C1 segment of cervical spinal cord (tissue), 14 donors: ENCODE data around the gene KLK7.
"Not testable (repeated sequence)": the region's sequence is repeated elsewhere in the genome, so short reads cannot be mapped to it uniquely, and the experiment has no call there.

ENCODE experiments used
- DNase-seq, 14 donors: peaks; one replicate each; lab custom pipeline; 2025; lab: John Stamatoyannopoulos, UW

KLK7 gene

GRCh38 chr19:50978772-50979390, 4.8 kb downstream of the KLK7 start:
- no peak for DNase-seq

DNA sequence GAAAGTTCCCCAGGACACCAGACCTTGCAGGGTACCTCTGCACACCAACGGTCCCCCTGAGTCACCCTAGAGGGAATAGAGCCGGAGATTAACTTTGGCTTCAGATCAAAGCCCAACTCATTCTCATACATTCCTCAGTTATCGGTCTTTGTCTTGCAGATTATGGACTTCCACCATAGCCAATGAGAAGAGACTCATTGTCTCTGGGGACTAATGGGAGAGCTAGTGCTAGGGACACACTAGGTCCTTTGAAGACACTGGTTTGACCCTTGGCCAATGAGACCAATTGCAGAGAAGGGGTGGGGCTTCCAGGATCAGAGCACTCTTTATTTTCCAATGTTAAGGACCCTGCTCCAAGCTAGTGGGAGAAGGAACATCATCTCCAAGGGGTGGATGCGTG, 6.1 kb downstream of the KLK7 start:
- no peak for DNase-seq

DNA sequence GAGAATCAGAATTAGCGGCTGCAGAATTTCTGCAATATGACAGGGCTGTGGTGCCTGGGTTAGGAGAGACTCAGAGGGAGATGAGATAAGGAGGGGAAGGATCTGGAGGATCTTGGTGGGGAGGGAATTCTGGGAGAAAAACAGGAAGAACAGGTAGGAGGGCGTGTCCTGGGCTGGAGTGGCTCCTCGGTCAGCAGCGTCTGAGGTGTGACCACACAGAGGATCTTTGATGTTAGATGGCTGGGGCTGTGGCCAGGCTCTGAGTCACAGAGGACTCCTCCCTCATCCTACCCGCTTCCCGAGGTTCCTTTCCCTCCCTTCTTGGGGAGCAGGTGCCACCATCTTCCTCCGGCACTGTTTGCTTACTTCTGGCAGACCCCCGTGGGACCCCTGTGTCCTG, 8.0 kb downstream of the KLK7 start:
- DNase-seq: no peak

- no peak for DNase-seq
These were observed 8.8 kb downstream of the KLK7 start for GRCh38 chr19:50974702-50975556.

DNA sequence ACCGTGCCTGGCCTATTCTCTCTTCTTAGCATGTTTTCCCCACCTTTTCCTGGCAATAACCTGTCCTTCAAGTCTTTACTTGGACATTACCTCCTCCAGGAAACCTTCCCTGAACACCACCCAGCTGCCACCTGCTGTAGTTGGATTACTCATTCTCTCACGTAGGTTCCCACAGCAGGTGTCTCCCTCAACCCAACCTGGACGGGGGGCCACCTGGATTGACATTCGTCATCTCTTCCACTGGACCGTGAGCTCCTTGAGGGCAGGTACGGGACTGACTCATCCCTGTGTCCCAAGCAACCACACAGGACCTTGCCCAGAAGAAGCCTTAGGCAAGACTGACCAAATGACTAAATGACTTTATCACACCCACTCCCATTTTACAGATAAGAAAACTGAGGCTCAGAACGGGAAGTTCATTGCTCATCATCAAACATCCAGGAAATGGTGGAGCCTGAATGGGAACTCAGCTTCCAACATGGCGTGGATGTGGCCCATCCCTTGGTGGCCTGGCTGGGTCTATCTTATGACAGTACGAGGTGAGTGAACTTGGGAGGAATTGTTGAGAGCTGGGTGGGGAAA, 10.8 kb downstream of the KLK7 start:
- DNase-seq: no peak

DNA sequence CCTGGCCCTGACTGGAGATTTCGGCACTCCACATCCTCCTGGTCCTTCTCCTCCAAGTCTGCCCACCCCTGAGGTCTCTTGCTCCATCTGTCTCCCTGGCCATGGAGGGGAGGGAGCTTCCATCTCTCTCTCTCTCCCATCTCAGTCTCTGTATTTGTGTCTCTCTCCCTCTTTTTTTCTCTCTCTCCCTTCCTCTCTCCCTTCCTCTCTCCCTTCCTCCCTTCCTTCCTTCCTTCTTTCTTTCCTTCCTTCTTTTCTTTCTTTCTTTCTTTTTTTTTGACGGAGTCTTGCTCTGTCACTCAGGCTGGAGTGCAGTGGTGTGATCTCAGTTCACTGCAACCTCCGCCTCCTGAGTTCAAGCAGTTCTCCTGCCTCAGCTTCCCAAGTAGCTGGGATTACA, 13.9 kb downstream of the KLK7 start:
- DNase-seq: not testable (repeated sequence)

GRCh38 chr19:50969413-50969760, 14.3 kb downstream of the KLK7 start, which contains the start of gene KLK6:
TSS of gene KLK6 (minus strand) at chr19:50969591. CDS start at chr19:50968104, 1,487 bp downstream.
- DNase-seq: peak in 13 of 14 donors; percentile 9 to 90 (median 73)

DNA sequence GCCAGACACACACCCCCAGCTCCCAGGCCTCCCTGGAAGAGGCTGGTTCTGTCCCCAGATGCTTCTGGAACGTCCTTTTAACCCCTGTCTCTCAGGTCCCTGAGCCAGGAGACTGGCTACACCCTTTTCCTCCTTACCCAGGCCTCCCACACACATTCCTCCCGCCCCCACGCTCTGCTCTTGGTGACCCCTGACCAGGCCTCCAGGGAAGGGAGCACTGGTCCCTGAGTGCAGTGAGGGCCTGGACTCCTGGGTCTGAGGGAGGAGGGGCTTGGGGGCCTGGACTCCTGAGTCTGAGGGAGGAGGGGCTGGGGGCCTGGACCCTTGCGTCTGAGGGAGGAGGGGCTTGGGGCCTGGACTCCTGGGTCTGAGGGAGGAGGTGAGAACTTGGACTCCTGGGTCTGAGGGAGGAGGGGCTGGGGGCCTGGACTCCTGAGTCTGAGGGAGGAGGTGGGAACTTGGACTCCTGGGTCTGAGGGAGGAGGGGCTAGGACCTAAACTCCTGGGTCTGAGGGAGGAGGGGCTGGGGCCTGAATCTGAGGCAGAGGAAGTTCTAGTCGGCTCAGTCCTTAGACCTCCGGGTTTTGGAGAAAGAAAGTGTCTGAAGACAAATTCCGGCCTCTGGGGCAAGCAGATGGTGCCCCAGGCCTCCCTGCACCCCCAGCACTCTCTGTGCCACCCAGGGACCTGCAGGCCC, 14.9 kb downstream of the KLK7 start:
- peak in 4 of 14 donors; percentile 7 to 50 (median 22) for DNase-seq

DNA sequence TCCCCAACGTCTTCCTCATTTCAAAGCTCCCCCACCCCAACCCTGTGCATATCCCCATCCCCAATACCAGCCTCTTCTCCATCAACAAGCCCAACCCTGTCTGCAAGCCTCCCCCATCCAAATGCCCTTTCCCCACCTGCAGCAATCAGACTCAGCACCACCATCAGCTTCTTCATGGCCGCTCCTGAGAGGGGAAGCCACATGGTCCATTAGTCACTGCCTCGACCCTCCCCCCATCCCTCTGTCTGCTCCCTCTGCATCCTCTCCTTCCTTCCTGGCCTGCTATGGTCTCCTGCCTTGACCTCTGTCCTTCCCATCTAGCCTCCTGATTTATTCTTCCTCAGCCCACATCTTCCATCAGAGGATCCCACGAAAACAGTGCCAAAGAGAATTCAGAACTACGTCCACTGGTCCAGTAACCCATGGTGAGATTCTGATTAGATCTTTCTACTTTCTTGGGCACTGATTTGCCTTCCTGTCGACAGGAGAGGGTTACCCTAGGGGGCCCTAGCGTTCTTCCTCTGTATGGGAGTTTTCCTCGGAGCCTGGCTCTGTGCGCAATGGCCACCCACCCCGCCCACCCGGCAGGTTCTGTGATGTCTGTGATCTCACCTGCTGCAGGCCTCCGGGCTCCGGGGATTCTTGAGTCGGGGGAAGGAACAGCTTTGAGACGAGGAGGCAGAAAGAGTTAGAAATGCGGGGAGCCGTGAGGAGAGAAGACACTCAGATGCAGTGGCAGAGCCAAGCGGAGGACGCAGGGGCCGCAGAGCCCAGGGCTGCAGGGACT, 15.6 kb downstream of the KLK7 start:
- DNase-seq: peak in 4 of 14 donors; percentile 30 to 50 (median 30)

DNA sequence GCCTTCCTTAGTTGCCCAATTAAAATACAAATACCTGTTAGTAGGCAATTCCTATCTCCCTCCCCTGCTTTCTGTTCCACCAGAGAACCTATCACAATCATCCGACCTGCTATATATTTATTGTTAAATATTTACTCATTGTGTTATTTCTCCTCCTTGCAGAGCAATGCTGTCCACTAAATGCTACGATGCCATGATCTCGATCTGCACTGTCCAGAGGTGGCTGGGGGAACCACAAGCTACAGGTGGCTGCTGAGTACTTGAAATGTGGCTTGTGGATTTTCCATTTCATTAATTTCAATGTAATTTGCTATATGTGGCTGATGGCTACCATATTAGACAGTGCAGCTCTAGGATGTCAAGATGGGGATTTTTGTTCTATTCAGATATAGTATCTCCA, 19.5 kb downstream of the KLK7 start:
- no peak for DNase-seq

GRCh38 chr19:50963381-50963780, 20.3 kb downstream of the KLK7 start:
- DNase-seq: no peak

GRCh38 chr19:50962245-50962644, 21.5 kb downstream of the KLK7 start:
- no peak for DNase-seq

GRCh38 chr19:50959731-50960500, 23.8 kb downstream of the KLK7 start:
- DNase-seq: no peak

- DNase-seq: no peak
These were observed 26.1 kb downstream of the KLK7 start for GRCh38 chr19:50957587-50957986.

DNA sequence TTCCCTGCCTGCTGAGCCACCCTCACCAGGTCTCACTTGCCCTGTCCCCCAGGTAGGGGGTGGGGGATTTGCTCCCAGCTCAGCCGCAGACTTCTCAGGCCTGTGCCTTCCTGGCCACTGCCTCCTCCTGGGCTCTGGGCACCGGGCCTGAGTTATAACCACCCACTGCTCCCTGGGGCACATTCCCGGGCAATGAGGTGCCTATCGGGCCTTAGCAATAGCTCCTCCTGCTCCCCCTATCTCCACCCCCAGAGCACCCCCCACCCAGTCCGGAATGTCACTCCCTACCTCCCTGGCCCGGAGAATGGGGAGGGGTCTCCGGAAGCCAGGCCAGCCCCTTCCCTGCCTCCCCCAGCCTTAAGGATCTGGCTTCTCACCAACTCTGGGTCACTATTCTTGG, 30.8 kb downstream of the KLK7 start, which contains the start of gene KLK5:
Gene KLK5 (minus strand): TSS at position 129 of the 400 bp plus-strand sequence. CDS start 381 bp downstream, outside the sequence.
- DNase-seq: no peak

DNA sequence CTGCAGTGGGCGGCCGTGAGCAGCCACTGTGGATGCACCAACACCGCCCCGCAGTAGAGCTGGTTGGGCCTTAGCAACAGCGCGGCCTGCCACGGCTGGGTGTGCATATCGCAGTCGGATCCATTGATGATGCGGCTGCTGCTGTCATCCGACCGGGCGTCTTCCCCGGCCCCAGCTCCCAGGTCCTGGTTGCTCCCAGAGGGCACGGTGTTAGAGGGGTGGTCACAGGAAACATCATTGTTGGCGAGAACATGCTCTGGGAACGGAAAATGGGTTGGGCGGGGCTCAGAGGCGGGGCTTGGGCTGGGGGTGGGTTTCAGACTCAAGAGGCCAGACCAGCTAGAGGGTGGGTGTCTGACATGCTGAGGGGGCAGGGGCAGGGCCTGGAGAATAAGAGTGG, 33.9 kb downstream of the KLK7 start:
- no peak for DNase-seq

DNA sequence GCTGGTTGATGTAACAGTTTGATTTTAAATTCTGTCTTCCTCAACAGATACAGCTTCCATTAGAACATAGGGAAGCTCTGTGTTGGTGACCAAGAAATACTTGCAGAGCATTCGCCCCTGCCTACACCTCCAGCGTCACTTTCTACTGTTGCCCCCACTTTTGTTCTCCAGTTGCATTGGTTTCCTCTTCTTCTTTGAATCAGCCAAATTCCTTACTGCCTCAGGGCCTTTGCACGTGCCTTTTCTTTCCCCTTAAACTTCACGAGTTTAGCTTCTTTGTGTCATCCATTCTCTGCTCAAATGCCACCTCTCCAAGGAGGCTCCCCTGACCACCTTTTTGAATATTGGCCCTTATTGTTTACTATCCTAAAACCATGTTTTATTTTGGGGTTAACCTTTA, 36.6 kb downstream of the KLK7 start:
- no peak for DNase-seq

DNA sequence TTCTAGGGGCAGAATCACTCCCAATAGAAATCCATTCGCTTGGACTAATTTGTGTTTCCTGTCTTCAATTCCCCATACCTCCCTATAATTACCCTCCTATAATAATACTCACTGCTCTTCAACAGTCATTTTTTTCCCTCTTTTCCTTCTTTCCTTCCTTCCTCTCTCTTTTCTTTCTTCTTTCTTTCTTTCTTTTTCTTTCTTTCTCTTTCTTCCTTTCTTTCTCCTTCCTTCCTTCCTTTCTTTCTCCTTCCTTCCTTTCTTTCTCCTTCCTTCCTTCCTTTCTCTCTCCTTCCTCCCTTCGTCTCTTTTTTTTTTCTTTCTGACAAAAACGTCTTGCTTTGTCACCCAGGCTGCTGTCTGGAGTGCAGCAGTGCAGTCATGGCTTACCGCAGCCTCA, 38.9 kb downstream of the KLK7 start:
- DNase-seq: no peak

DNA sequence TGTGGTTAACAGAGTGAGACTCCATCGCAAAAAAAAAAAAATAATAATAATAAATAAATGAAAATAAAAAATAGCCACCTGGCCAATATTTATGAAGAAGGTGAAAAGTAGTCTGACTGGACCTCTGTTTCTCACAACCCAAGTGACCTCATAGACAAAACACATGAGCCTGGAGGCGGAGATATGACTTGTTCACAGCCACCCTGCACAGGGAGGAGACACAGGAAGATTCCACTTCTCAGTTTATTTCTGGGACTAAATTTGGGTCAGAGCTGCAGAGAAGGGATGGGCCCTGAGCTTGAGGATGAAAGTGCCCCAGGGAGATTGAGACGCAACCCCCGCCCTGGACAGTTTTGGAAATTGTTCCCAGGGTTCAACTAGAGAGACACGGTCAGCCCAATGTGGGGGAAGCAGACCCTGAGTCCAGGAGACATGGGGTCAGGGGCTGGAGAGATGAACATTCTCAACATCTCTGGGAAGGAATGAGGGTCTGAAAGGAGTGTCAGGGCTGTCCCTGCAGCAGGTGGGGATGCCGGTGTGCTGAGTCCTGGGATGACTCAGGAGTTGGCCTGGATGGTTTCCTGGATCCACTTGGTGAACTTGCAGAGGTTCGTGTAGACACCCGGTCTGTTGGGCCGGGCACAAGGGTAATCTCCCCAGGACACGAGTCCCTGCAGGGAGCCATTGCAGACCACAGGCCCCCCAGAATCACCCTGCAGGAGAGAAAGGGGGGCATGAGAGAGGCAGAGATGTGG, 40.5 kb downstream of the KLK7 start:
- no peak for DNase-seq

- DNase-seq: no peak
These were observed 44.1 kb downstream of the KLK7 start for GRCh38 chr19:50939596-50939995.
